Adipocyte (in vitro differentiated cells): ENCODE results near the gene CDK18.

Source experiments
- DNase-seq: peaks from one replicate; pipeline ENCODE4 v3.0.0-alpha.2; 2015; ENCODE audit warnings: low read depth
- H3K27me3 ChIP-seq: replicated peaks from 2 replicates; pipeline ENCODE4 v1.7.0; 2013; ENCODE audit warnings: mild to moderate bottlenecking, low read length, moderate library complexity; ENCODE audit not compliant: control insufficient read depth, insufficient read depth
- H3K36me3 ChIP-seq: 2 replicates; pipeline ENCODE4 v1.7.0; 2013; ENCODE audit warnings: low read length, mild to moderate bottlenecking, moderate library complexity; ENCODE audit not compliant: control insufficient read depth, insufficient read depth, severe bottlenecking
- H3K4me1 ChIP-seq: 2 replicates; pipeline ENCODE4 v1.7.0; 2013; ENCODE audit warnings: mild to moderate bottlenecking, low read length, moderate library complexity; ENCODE audit not compliant: control insufficient read depth, insufficient read depth
- H3K4me3 ChIP-seq: 2 replicates; pipeline ENCODE4 v1.7.0; 2013; ENCODE audit warnings: mild to moderate bottlenecking, low read length, moderate library complexity
- H3K9ac ChIP-seq: 2 replicates; pipeline ENCODE4 v1.7.0; 2013; ENCODE audit warnings: mild to moderate bottlenecking, low read length, moderate library complexity
- H3K9me3 ChIP-seq: 2 replicates; pipeline ENCODE4 v1.7.0; 2013; ENCODE audit warnings: mild to moderate bottlenecking, low read length, moderate library complexity; ENCODE audit not compliant: control insufficient read depth

Gene CDK18

GRCh38 chr1:205579711-205580110 is 75.2 kb downstream of the CDK18 start:
- Histone ChIP-seq H3K4me1 (no peaks in the 10 kb centered on the region), H3K36me3 (no peaks in the 10 kb centered on the region), H3K9me3 (no peaks in the 10 kb centered on the region), H3K27me3 (peaks cover 88% of the 10 kb centered on the region), H3K9ac (no peak overlapping the region), H3K4me3 (no peak overlapping the region)
- no peak for DNase-seq

- H3K9ac ChIP-seq: no peak overlapping the region
- peaks cover 82% of the 10 kb centered on the region for H3K27me3 ChIP-seq
- no peaks in the 10 kb centered on the region for H3K36me3 ChIP-seq
- no peaks in the 10 kb centered on the region for H3K9me3 ChIP-seq
- no peak for DNase-seq
- no peaks in the 10 kb centered on the region for H3K4me1 ChIP-seq
- H3K4me3 ChIP-seq: no peak overlapping the region
Measured at GRCh38 chr1:205580140-205580922, 75.9 kb downstream of the CDK18 start.

- Histone ChIP-seq H3K4me3 (no peak overlapping the region), H3K36me3 (no peaks in the 10 kb centered on the region), H3K9me3 (no peaks in the 10 kb centered on the region), H3K4me1 (no peaks in the 10 kb centered on the region), H3K27me3 (peaks cover 78% of the 10 kb centered on the region), H3K9ac (no peak overlapping the region)
- no peak for DNase-seq
Measured at GRCh38 chr1:205580923-205581180, 76.4 kb downstream of the CDK18 start.

GRCh38 chr1:205581321-205581980 is 77.0 kb downstream of the CDK18 start:
- peaks cover 76% of the 10 kb centered on the region for H3K27me3 ChIP-seq
- no peaks in the 10 kb centered on the region for H3K36me3 ChIP-seq
- DNase-seq: no peak
- H3K4me1 ChIP-seq: no peaks in the 10 kb centered on the region
- H3K4me3 ChIP-seq: no peak overlapping the region
- no peak overlapping the region for H3K9ac ChIP-seq
- no peaks in the 10 kb centered on the region for H3K9me3 ChIP-seq

GRCh38 chr1:205582046-205582445 is 77.6 kb downstream of the CDK18 start:
- H3K4me3 ChIP-seq: no peak overlapping the region
- H3K27me3 ChIP-seq: peaks cover 70% of the 10 kb centered on the region
- no peaks in the 10 kb centered on the region for H3K4me1 ChIP-seq
- H3K9me3 ChIP-seq: no peaks in the 10 kb centered on the region
- no peaks in the 10 kb centered on the region for H3K36me3 ChIP-seq
- no peak for DNase-seq
- no peak overlapping the region for H3K9ac ChIP-seq
